ENCODE data around the gene INSR. TPM values are rescaled to one million over a fixed set of nuclear protein-coding genes. Genes with fewer than 3 reads are reported as not detected.
"Not testable (repeated sequence)": the region's sequence is repeated elsewhere in the genome, so short reads cannot be mapped to it uniquely, and the experiment has no call there.

The INSR gene
- total and polyA plus RNA-seq, 4 donors: 4.8 to 106 (median 39.5) TPM

- Histone ChIP-seq H3K4me3 (ENCODE audit: low read length in 2 of 2) (no peak overlapping the region), H3K36me3 (ENCODE audit: control insufficient read depth in 1 of 2, insufficient read depth in 2 of 2, low read length in 1 of 2) (no peaks in the 10 kb centered on the region), H3K4me1 (ENCODE audit: control insufficient read depth in 1 of 2, insufficient read depth in 2 of 2, low read length in 2 of 2) (peaks cover 0 to 4% of the 10 kb centered on the region in 2 donors), H3K9me3 (ENCODE audit: control insufficient read depth, low read length) (no peaks in the 10 kb centered on the region), H3K27me3 (ENCODE audit: control insufficient read depth in 1 of 2, insufficient read depth in 2 of 2, low read length in 1 of 2) (no peaks in the 10 kb centered on the region), H3K27ac (ENCODE audit: low read depth in 1 of 2, low read length in 2 of 2) (no peak overlapping the region)
- 87 to 88% methylated on average over 10 of the region's 10 CpGs for whole genome bisulfite sequencing, 2 donors
- DNase-seq (no peak), ATAC-seq (ENCODE audit: low FRiP score) (no peak)
- intact Hi-C loops (cut with DNase I): no loop called here
These were observed 79.7 kb downstream of the INSR start for GRCh38 chr19:7214324-7215089.

DNA sequence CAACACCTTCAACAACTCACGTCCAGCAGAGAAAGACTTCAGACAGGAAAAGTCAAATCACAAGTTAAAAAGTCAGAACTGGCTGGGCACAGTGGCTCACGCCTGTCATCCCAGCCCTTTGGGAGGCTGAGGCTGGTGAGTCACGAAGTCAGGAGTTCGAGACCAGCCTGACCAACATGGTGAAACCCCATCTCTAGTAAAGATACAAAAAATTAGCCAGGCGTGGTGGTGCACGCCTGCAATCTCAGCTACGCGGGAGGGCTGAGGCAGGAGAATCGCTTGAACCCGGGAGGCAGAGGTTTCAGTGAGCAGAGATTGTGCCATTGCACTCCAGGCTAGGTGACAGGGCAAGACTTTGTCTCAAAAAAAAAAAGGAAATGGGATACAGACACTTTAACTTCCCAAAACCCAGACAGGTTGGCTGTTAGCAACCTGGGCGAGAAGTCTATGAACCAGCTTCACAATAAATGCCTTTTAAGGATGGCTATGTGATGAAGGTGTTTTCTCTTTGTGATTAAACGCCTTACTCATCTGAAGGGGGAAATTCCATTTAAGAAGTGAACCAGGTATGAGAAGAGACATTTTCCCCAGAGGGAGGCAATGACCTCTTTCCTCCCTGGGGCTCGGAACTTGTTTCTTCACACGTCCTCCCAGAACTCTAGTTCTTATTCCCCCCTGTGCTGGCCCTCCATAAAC is 80.4 kb downstream of the INSR start:
- peak overlapping the region in 1 of 2 donors; percentile 7 for H3K27ac ChIP-seq (ENCODE audit: low read depth in 1 of 2, low read length in 2 of 2)
- intact Hi-C loops (cut with DNase I): no loop called here
- no peaks in the 10 kb centered on the region for H3K27me3 ChIP-seq (ENCODE audit: control insufficient read depth in 1 of 2, insufficient read depth in 2 of 2, low read length in 1 of 2)
- ATAC-seq (ENCODE audit: low FRiP score): no peak
- peaks cover 0 to 4% of the 10 kb centered on the region in 2 donors for H3K4me1 ChIP-seq (ENCODE audit: control insufficient read depth in 1 of 2, insufficient read depth in 2 of 2, low read length in 2 of 2)
- no peaks in the 10 kb centered on the region for H3K36me3 ChIP-seq (ENCODE audit: control insufficient read depth in 1 of 2, insufficient read depth in 2 of 2, low read length in 1 of 2)
- 80 to 88% methylated on average over 14 of the region's 14 CpGs for WGBS, 2 donors
- no peak overlapping the region for H3K4me3 ChIP-seq (ENCODE audit: low read length in 2 of 2)
- H3K9me3 ChIP-seq (ENCODE audit: control insufficient read depth, low read length): no peaks in the 10 kb centered on the region
- DNase-seq: no peak

GRCh38 chr19:7211191-7211951 is 82.8 kb downstream of the INSR start:
- DNase-seq (no peak), ATAC-seq (ENCODE audit: low FRiP score) (peak; percentile 75)

GRCh38 chr19:7210359-7210758 is 83.9 kb downstream of the INSR start:
- no peak overlapping the region for H3K27ac ChIP-seq (ENCODE audit: low read depth in 1 of 2, low read length in 2 of 2)

More at GRCh38 chr19:7211191-7211951, 82.8 kb downstream of the INSR start:
- Histone ChIP-seq H3K9me3 (ENCODE audit: control insufficient read depth, low read length) (no peaks in the 10 kb centered on the region), H3K27me3 (ENCODE audit: control insufficient read depth in 1 of 2, insufficient read depth in 2 of 2, low read length in 1 of 2) (no peaks in the 10 kb centered on the region), H3K4me1 (ENCODE audit: control insufficient read depth in 1 of 2, insufficient read depth in 2 of 2, low read length in 2 of 2) (peaks cover 0 to 4% of the 10 kb centered on the region in 2 donors), H3K27ac (ENCODE audit: low read depth in 1 of 2, low read length in 2 of 2) (peak overlapping the region in 1 of 2 donors; percentile 4), H3K36me3 (ENCODE audit: control insufficient read depth in 1 of 2, insufficient read depth in 2 of 2, low read length in 1 of 2) (no peaks in the 10 kb centered on the region), H3K4me3 (ENCODE audit: low read length in 2 of 2) (no peak overlapping the region)
- 28% methylated on average over 21 of the region's 21 CpGs for WGBS, 2 donors
- intact Hi-C loops (cut with DNase I): no loop called here

GRCh38 chr19:7209597-7210325 is 84.5 kb downstream of the INSR start:
- 94 to 95% methylated on average over 15 of the region's 15 CpGs for WGBS, 2 donors

More at GRCh38 chr19:7210359-7210758, 83.9 kb downstream of the INSR start:
- DNase-seq (no peak), ATAC-seq (ENCODE audit: low FRiP score) (no peak)
- H3K4me3 ChIP-seq (ENCODE audit: low read length in 2 of 2): no peak overlapping the region
- 96% methylated on average over 4 of the region's 4 CpGs for WGBS, 2 donors
- H3K27me3 ChIP-seq (ENCODE audit: control insufficient read depth in 1 of 2, insufficient read depth in 2 of 2, low read length in 1 of 2): no peaks in the 10 kb centered on the region
- intact Hi-C loops (cut with DNase I): no loop called here
- H3K36me3 ChIP-seq (ENCODE audit: control insufficient read depth in 1 of 2, insufficient read depth in 2 of 2, low read length in 1 of 2): no peaks in the 10 kb centered on the region
- peaks cover 0 to 4% of the 10 kb centered on the region in 2 donors for H3K4me1 ChIP-seq (ENCODE audit: control insufficient read depth in 1 of 2, insufficient read depth in 2 of 2, low read length in 2 of 2)
- no peaks in the 10 kb centered on the region for H3K9me3 ChIP-seq (ENCODE audit: control insufficient read depth, low read length)

GRCh38 chr19:7209036-7209435 is 85.2 kb downstream of the INSR start:
- intact Hi-C loops (cut with DNase I); H3K27ac ChIP-seq (ENCODE audit: low read depth in 1 of 2, low read length in 2 of 2); H3K4me1 ChIP-seq (ENCODE audit: control insufficient read depth in 1 of 2, insufficient read depth in 2 of 2, low read length in 2 of 2); DNase-seq; H3K9me3 ChIP-seq (ENCODE audit: control insufficient read depth, low read length); H3K4me3 ChIP-seq (ENCODE audit: low read length in 2 of 2); H3K27me3 ChIP-seq (ENCODE audit: control insufficient read depth in 1 of 2, insufficient read depth in 2 of 2, low read length in 1 of 2); H3K36me3 ChIP-seq (ENCODE audit: control insufficient read depth in 1 of 2, insufficient read depth in 2 of 2, low read length in 1 of 2); ATAC-seq (ENCODE audit: low FRiP score): not testable (repeated sequence)
- 72 to 85% methylated on average over 3 of the region's 3 CpGs for WGBS, 2 donors

More at GRCh38 chr19:7209597-7210325, 84.5 kb downstream of the INSR start:
- intact Hi-C loops (cut with DNase I); ATAC-seq (ENCODE audit: low FRiP score); DNase-seq; H3K4me3 ChIP-seq (ENCODE audit: low read length in 2 of 2); H3K4me1 ChIP-seq (ENCODE audit: control insufficient read depth in 1 of 2, insufficient read depth in 2 of 2, low read length in 2 of 2); H3K27me3 ChIP-seq (ENCODE audit: control insufficient read depth in 1 of 2, insufficient read depth in 2 of 2, low read length in 1 of 2); H3K27ac ChIP-seq (ENCODE audit: low read depth in 1 of 2, low read length in 2 of 2); H3K9me3 ChIP-seq (ENCODE audit: control insufficient read depth, low read length); H3K36me3 ChIP-seq (ENCODE audit: control insufficient read depth in 1 of 2, insufficient read depth in 2 of 2, low read length in 1 of 2): not testable (repeated sequence)

GRCh38 chr19:7203332-7203731 is 90.9 kb downstream of the INSR start:
- intact Hi-C loops (cut with DNase I): no loop called here
- WGBS, 2 donors: 68 to 78% methylated on average over 12 of the region's 12 CpGs
- H3K4me1 ChIP-seq (ENCODE audit: control insufficient read depth in 1 of 2, insufficient read depth in 2 of 2, low read length in 2 of 2): no peaks in the 10 kb centered on the region
- DNase-seq (no peak), ATAC-seq (ENCODE audit: low FRiP score) (no peak)
- no peaks in the 10 kb centered on the region for H3K27me3 ChIP-seq (ENCODE audit: control insufficient read depth in 1 of 2, insufficient read depth in 2 of 2, low read length in 1 of 2)
- H3K36me3 ChIP-seq (ENCODE audit: control insufficient read depth in 1 of 2, insufficient read depth in 2 of 2, low read length in 1 of 2): no peaks in the 10 kb centered on the region
- H3K4me3 ChIP-seq (ENCODE audit: low read length in 2 of 2): no peak overlapping the region
- H3K27ac ChIP-seq (ENCODE audit: low read depth in 1 of 2, low read length in 2 of 2): no peak overlapping the region
- no peaks in the 10 kb centered on the region for H3K9me3 ChIP-seq (ENCODE audit: control insufficient read depth, low read length)

DNA sequence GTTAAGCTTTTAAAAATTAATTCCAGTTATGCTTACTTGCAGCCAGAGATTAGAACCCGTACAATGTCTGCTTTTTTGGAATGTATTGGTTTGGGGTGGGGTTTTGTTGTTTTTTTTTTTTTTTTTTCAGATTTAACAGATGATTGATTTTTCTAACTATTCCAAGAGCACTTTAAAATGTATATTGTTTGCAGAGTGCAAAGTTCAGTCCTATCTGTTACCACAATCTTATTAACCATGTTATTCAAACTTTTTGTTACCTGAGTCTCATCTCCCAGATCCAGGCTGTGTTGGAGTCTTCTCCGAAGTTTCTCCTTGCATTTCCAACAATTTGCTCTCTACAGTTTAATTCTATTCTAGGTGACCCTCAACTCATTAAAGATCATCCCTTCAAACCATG is 91.3 kb downstream of the INSR start:
- no peaks in the 10 kb centered on the region for H3K36me3 ChIP-seq (ENCODE audit: control insufficient read depth in 1 of 2, insufficient read depth in 2 of 2, low read length in 1 of 2)
- no peaks in the 10 kb centered on the region for H3K27me3 ChIP-seq (ENCODE audit: control insufficient read depth in 1 of 2, insufficient read depth in 2 of 2, low read length in 1 of 2)
- no peaks in the 10 kb centered on the region for H3K4me1 ChIP-seq (ENCODE audit: control insufficient read depth in 1 of 2, insufficient read depth in 2 of 2, low read length in 2 of 2)
- 92 to 98% methylated on average over 2 of the region's 2 CpGs for WGBS, 2 donors
- H3K9me3 ChIP-seq (ENCODE audit: control insufficient read depth, low read length): no peaks in the 10 kb centered on the region
- no peak overlapping the region for H3K27ac ChIP-seq (ENCODE audit: low read depth in 1 of 2, low read length in 2 of 2)
- intact Hi-C loops (cut with DNase I): no loop called here
- ATAC-seq (ENCODE audit: low FRiP score): no peak
- no peak for DNase-seq
- H3K4me3 ChIP-seq (ENCODE audit: low read length in 2 of 2): no peak overlapping the region

Measured in aorta (tissue), 5 donors.